ENCODE measurements around the gene LTB.

Gene LTB

GRCh38 chr6:31614684-31615578, 32.7 kb upstream of the LTB start, which contains the start of gene AIF1:
AIF1 (plus strand) TSS chr6:31615234; CDS start chr6:31615330, 96 bp downstream.
- no peak for ATAC-seq
- no peak for TF ChIP-seq ISL1 (CRISPR knock-in tag; IDR thresholded peaks at IDR 0.05)
- no peak for TF ChIP-seq GLIS3 (CRISPR knock-in tag; IDR thresholded peaks at IDR 0.05)
- TF ChIP-seq OSR1 (CRISPR knock-in tag; IDR thresholded peaks at IDR 0.05) = no peak
- TF ChIP-seq SNAI2 (CRISPR knock-in tag; IDR thresholded peaks at IDR 0.05) = no peak
- TF ChIP-seq CREB5 (CRISPR knock-in tag; IDR thresholded peaks at IDR 0.05; ENCODE audit: low read depth) = no peak
- no peak for TF ChIP-seq PATZ1 (CRISPR knock-in tag; IDR thresholded peaks at IDR 0.05; ENCODE audit: borderline replicate concordance)
- TF ChIP-seq TSHZ2 (CRISPR knock-in tag; IDR thresholded peaks at IDR 0.05) = no peak
- TF ChIP-seq ZFP30 (CRISPR knock-in tag; IDR thresholded peaks at IDR 0.05) = no peak
- TF ChIP-seq ZC3H10 (CRISPR knock-in tag; IDR thresholded peaks at IDR 0.05) = no peak
- no peak for TF ChIP-seq BACH2 (CRISPR knock-in tag; IDR thresholded peaks at IDR 0.05; ENCODE audit: borderline replicate concordance)
- no peak for TF ChIP-seq ZNF70 (CRISPR knock-in tag; IDR thresholded peaks at IDR 0.05)
- no peak for TF ChIP-seq ARNTL (CRISPR knock-in tag; IDR thresholded peaks at IDR 0.05; ENCODE audit: borderline replicate concordance, low read depth)

- TF ChIP-seq TCF4 (CRISPR knock-in tag; IDR thresholded peaks at IDR 0.05; ENCODE audit: borderline replicate concordance) (no peak), GLIS3 (CRISPR knock-in tag; IDR thresholded peaks at IDR 0.05) (no peak), POU6F1 (CRISPR knock-in tag; IDR thresholded peaks at IDR 0.05; ENCODE audit: borderline replicate concordance, low read depth) (no peak), CSRNP3 (CRISPR knock-in tag; IDR thresholded peaks at IDR 0.05) (no peak), ZFP3 (CRISPR knock-in tag; IDR thresholded peaks at IDR 0.05) (no peak), PPARA (CRISPR knock-in tag; IDR thresholded peaks at IDR 0.05; ENCODE audit: borderline replicate concordance) (no peak), BACH2 (CRISPR knock-in tag; IDR thresholded peaks at IDR 0.05; ENCODE audit: borderline replicate concordance) (no peak)
- no peak; the same call in 2 of the 3 replicates for ATAC-seq
Observed at GRCh38 chr6:31614075-31614619, 31.9 kb upstream of the LTB start.

GRCh38 chr6:31610968-31611367, 28.7 kb upstream of the LTB start:
- ATAC-seq = no peak
- TF ChIP-seq OSR1 (CRISPR knock-in tag; IDR thresholded peaks at IDR 0.05) (no peak), ZNF8 (CRISPR knock-in tag; IDR thresholded peaks at IDR 0.05) (no peak), PATZ1 (CRISPR knock-in tag; IDR thresholded peaks at IDR 0.05; ENCODE audit: borderline replicate concordance) (no peak), BACH2 (CRISPR knock-in tag; IDR thresholded peaks at IDR 0.05; ENCODE audit: borderline replicate concordance) (no peak), PPARA (CRISPR knock-in tag; IDR thresholded peaks at IDR 0.05; ENCODE audit: borderline replicate concordance) (no peak), ESRRG (CRISPR knock-in tag; IDR thresholded peaks at IDR 0.05) (no peak), ZFP30 (CRISPR knock-in tag; IDR thresholded peaks at IDR 0.05) (no peak)
